ENCODE results near the gene PNRC1. TPM values are rescaled to one million over a fixed set of nuclear protein-coding genes. Genes with fewer than 3 reads are reported as not detected.
"Not testable (repeated sequence)": the region's sequence is repeated elsewhere in the genome, so short reads cannot be mapped to it uniquely, and the experiment has no call there.

PNRC1 gene
- total RNA-seq, 1 donor, result 46.2 TPM

- no peak overlapping the region for H3K4me3 ChIP-seq (ENCODE audit: low read depth, low read length)
- TF ChIP-seq CTCF (IDR thresholded peaks at IDR 0.05; ENCODE audit: insufficient read depth, low read depth, low read length), result no peak
- no peak for DNase-seq (ENCODE audit: low read depth)
Measured at GRCh38 chr6:89037141-89037900, 43.2 kb upstream of the PNRC1 start.

GRCh38 chr6:89037901-89038293, 42.7 kb upstream of the PNRC1 start:
- not testable (repeated sequence) for DNase-seq (ENCODE audit: low read depth); H3K4me3 ChIP-seq (ENCODE audit: low read depth, low read length)

GRCh38 chr6:89042664-89043063, 37.9 kb upstream of the PNRC1 start:
- no peak for TF ChIP-seq CTCF (IDR thresholded peaks at IDR 0.05; ENCODE audit: insufficient read depth, low read depth, low read length)
- DNase-seq (ENCODE audit: low read depth), result no peak
- H3K4me3 ChIP-seq (ENCODE audit: low read depth, low read length), result no peak overlapping the region

- no peak overlapping the region for H3K4me3 ChIP-seq (ENCODE audit: low read depth, low read length)
- no peak for TF ChIP-seq CTCF (IDR thresholded peaks at IDR 0.05; ENCODE audit: insufficient read depth, low read depth, low read length)
- DNase-seq (ENCODE audit: low read depth), result no peak
Measured at GRCh38 chr6:89044328-89045010, 36.1 kb upstream of the PNRC1 start.

GRCh38 chr6:89045011-89045387, 35.6 kb upstream of the PNRC1 start:
- no peak overlapping the region for H3K4me3 ChIP-seq (ENCODE audit: low read depth, low read length)
- TF ChIP-seq CTCF (IDR thresholded peaks at IDR 0.05; ENCODE audit: insufficient read depth, low read depth, low read length), result no peak
- DNase-seq (ENCODE audit: low read depth), result no peak

GRCh38 chr6:89045576-89045975, 35.0 kb upstream of the PNRC1 start:
- no peak overlapping the region for H3K4me3 ChIP-seq (ENCODE audit: low read depth, low read length)
- no peak for TF ChIP-seq CTCF (IDR thresholded peaks at IDR 0.05; ENCODE audit: insufficient read depth, low read depth, low read length)
- peak; percentile 42 for DNase-seq (ENCODE audit: low read depth)

- no peak for DNase-seq (ENCODE audit: low read depth)
- no peak overlapping the region for H3K4me3 ChIP-seq (ENCODE audit: low read depth, low read length)
- TF ChIP-seq CTCF (IDR thresholded peaks at IDR 0.05; ENCODE audit: insufficient read depth, low read depth, low read length), result no peak
Measured at GRCh38 chr6:89047473-89047872, 33.1 kb upstream of the PNRC1 start.
